H1 (cell line): ENCODE results near the gene SHISA8. TPM values are rescaled to one million over a fixed set of nuclear protein-coding genes. Genes with fewer than 3 reads are reported as not detected.

Experiments
- NRF1 ChIP-seq: IDR thresholded peaks from 2 replicates; pipeline ENCODE4 v1.6.1; 2011; ENCODE audit warnings: mild to moderate bottlenecking, low read depth, low read length, improper control_type of control experiment
- TAF7 ChIP-seq: optimal IDR thresholded peaks from 2 replicates; pipeline ENCODE3; 2011; ENCODE audit warnings: low read depth, mild to moderate bottlenecking, inconsistent platforms, low read length, moderate library complexity, borderline replicate concordance
- TEAD4 ChIP-seq: IDR thresholded peaks from 2 replicates; pipeline ENCODE4 v1.6.1; 2012; ENCODE audit warnings: low read depth, low read length, inconsistent platforms, mixed read lengths
- polyA plus RNA-seq, 7 experiments: library from polyadenylated mRNA; depleted of rRNA in 3 of 7; stranded (reverse) in 5 of 7; unstranded in 2 of 7; fragments of >200 nt in 5 of 7; fragments of 200-250 nt in 2 of 7; gene quantifications; 1 replicate in 5 of 7; 2 replicates in 1 of 7; 4 replicates in 1 of 7; pipeline versions ENCODE4 v1.2.1 to v1.2.3, GENCODE V29; 2011 to 2013; ENCODE audit warnings: missing spikeins in 2 of 7, mixed read lengths in 2 of 7
- total RNA-seq: library from RNA; stranded (reverse); fragmentation: NEBNext Ultra II Directional; extraction: Animal tissue kit (Norgen Biotek cat#: 25700); gene quantifications from 2 replicates; pipeline ENCODE4 v1.2.1, GENCODE V29; 2021

The SHISA8 gene
- total and polyA plus RNA-seq, 2 of the 8 experiments (the other 6 are each of a cell fraction or from before 2014, with no cell fraction given), result 0.14 to 0.89 TPM

DNA sequence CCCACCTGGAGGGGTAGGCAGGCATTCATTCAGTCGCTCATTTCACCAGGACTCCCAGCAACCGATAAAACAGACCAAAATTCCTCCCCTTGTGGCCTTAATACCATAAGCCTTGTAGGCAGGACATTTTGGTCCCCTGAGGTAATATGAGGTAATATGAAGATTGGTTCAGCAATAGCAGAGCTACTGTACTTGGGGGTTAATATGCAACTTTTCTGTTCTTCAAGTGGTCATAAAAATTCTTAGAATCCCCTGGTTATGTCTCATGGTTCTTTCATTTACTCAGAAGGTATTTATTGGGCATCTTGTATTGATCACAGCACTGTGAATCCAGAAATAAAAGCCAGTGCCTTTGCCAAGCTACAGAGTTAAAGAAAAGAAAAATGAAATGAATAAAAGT, 29.8 kb downstream of the SHISA8 start (continued):
- TF ChIP-seq TAF7, result no peak
- TF ChIP-seq TEAD4, result no peak
- no peak for TF ChIP-seq NRF1
